Measurements from ENCODE around the gene OR9A4. TPM values are rescaled to one million over a fixed set of nuclear protein-coding genes. Genes with fewer than 3 reads are reported as not detected.

OR9A4 gene
- total and polyA plus RNA-seq, 7 donors, result 0.03 TPM; not detected in 6

GRCh38 chr7:141943846-141944245 is 27.6 kb downstream of the OR9A4 start:
- intact Hi-C loops (cut with DNase I), result no loop called here
- Histone ChIP-seq H3K36me3 (ENCODE audit: insufficient read depth in 1 of 2, low read depth in 1 of 2) (no peaks in the 10 kb centered on the region), H3K4me1 (no peaks in the 10 kb centered on the region), H3K9me3 (peaks cover 2% of the 10 kb centered on the region), H3K4me3 (no peak overlapping the region), H3K27me3 (ENCODE audit: insufficient read depth in 3 of 3, low read length in 2 of 3) (no peaks in the 10 kb centered on the region), H3K27ac (no peak overlapping the region)
- 53 to 69% (median 53%) methylated on average over 1 of the region's 1 CpG for WGBS, 3 donors
- DNase-seq (no peak), ATAC-seq (no peak)
- TF ChIP-seq CTCF (IDR thresholded peaks at IDR 0.05), result no peak

GRCh38 chr7:141944811-141945210 is 28.6 kb downstream of the OR9A4 start:
- Histone ChIP-seq H3K4me1 (no peaks in the 10 kb centered on the region), H3K27ac (no peak overlapping the region), H3K9me3 (peaks cover 2% of the 10 kb centered on the region), H3K36me3 (ENCODE audit: insufficient read depth in 1 of 2, low read depth in 1 of 2) (no peaks in the 10 kb centered on the region), H3K4me3 (no peak overlapping the region), H3K27me3 (ENCODE audit: insufficient read depth in 3 of 3, low read length in 2 of 3) (no peaks in the 10 kb centered on the region)
- ATAC-seq (no peak), DNase-seq (no peak)
- 82 to 89% (median 87%) methylated on average over 3 of the region's 3 CpGs for WGBS, 3 donors
- intact Hi-C loops (cut with DNase I), result no loop called here
- no peak for TF ChIP-seq CTCF (IDR thresholded peaks at IDR 0.05)

- intact Hi-C loops (cut with DNase I), result no loop called here
- H3K9me3 ChIP-seq, result peaks cover 2% of the 10 kb centered on the region
- no peaks in the 10 kb centered on the region for H3K4me1 ChIP-seq
- H3K36me3 ChIP-seq (ENCODE audit: insufficient read depth in 1 of 2, low read depth in 1 of 2), result no peaks in the 10 kb centered on the region
- H3K27ac ChIP-seq, result no peak overlapping the region
- 51 to 62% (median 57%) methylated on average over 3 of the region's 3 CpGs for WGBS, 3 donors
- no peaks in the 10 kb centered on the region for H3K27me3 ChIP-seq (ENCODE audit: insufficient read depth in 3 of 3, low read length in 2 of 3)
- H3K4me3 ChIP-seq, result no peak overlapping the region
- ATAC-seq (no peak), DNase-seq (no peak)
- no peak for TF ChIP-seq CTCF (IDR thresholded peaks at IDR 0.05)
Measured at GRCh38 chr7:141945356-141945755, 29.2 kb downstream of the OR9A4 start.

GRCh38 chr7:141946796-141947195 is 30.6 kb downstream of the OR9A4 start, which contains the start of gene CLEC5A:
Gene CLEC5A, minus strand, starts transcription at chr7:141946974. Its CDS starts 682 bp downstream, at chr7:141946292.
- no peak for DNase-seq
- intact Hi-C loops (cut with DNase I), result no loop called here
- H3K36me3 ChIP-seq (ENCODE audit: insufficient read depth in 1 of 2, low read depth in 1 of 2), result no peaks in the 10 kb centered on the region
- H3K27ac ChIP-seq, result no peak within 1 kb of the TSS
- no peak for TF ChIP-seq CTCF (IDR thresholded peaks at IDR 0.05)
- H3K9me3 ChIP-seq, result peaks cover 2% of the 10 kb centered on the region
- no peak for ATAC-seq
- H3K27me3 ChIP-seq (ENCODE audit: insufficient read depth in 3 of 3, low read length in 2 of 3), result no peaks in the 10 kb centered on the region
- H3K4me1 ChIP-seq, result no peaks in the 10 kb centered on the region
- H3K4me3 ChIP-seq, result no peak within 1 kb of the TSS
- WGBS, 3 donors, result 52 to 81% (median 74%) methylated on average over 3 of the region's 3 CpGs

- no peak for ATAC-seq
- H3K27me3 ChIP-seq (ENCODE audit: insufficient read depth in 3 of 3, low read length in 2 of 3), result no peaks in the 10 kb centered on the region
- no peak overlapping the region for H3K27ac ChIP-seq
- no peaks in the 10 kb centered on the region for H3K9me3 ChIP-seq
- H3K36me3 ChIP-seq (ENCODE audit: insufficient read depth in 1 of 2, low read depth in 1 of 2), result no peaks in the 10 kb centered on the region
- no peak for DNase-seq
- TF ChIP-seq CTCF (IDR thresholded peaks at IDR 0.05), result no peak
- no peak overlapping the region for H3K4me3 ChIP-seq
- intact Hi-C loops (cut with DNase I), result no loop called here
- WGBS, 3 donors, result 78 to 80% (median 79%) methylated on average over 2 of the region's 2 CpGs
- H3K4me1 ChIP-seq, result no peaks in the 10 kb centered on the region
Measured at GRCh38 chr7:141949021-141949420, 32.8 kb downstream of the OR9A4 start.
